Right renal pelvis (tissue), 4 donors: ENCODE results near the gene KCNA2. TPM values are rescaled to one million over a fixed set of nuclear protein-coding genes. Genes with fewer than 3 reads are reported as not detected.

Experiments used
- DNase-seq, 4 donors: peaks; one replicate each; pipeline ENCODE4 v3.0.0-alpha.2; 2013; ENCODE audit warnings: low read depth in 4 of 4, low spot score in 3 of 4, missing footprints in 1 of 4
- polyA plus RNA-seq, 4 donors: library from polyadenylated mRNA; unstranded; fragments of 120-200 nt; gene quantifications; one replicate each; pipeline ENCODE4 v1.2.1, GENCODE V29; 2013; ENCODE audit not compliant: insufficient read length in 4 of 4

The KCNA2 gene
- polyA plus RNA-seq, 4 donors: 0.44 to 0.82 (median 0.51) TPM

DNA sequence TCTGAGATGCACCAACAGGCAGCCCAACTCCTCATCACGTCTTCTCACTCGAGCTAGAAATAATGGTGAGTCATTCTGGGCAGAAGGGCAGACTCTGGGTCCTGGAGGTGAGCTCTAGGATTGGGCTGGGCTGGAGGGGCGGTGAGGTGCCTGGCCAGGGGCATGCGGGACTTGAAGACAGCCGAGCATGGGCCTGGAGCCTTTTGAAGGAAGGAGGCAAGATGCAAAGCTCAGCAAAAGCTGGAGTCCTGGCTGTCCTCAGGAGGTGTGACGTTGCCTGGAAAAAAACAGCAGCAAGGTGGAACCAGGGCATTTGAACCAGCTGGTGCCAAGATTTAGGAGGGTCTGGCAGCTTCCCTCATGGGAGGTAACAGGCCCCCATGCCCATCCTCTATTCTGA lies 712 bp downstream of the KCNA2 start:
- DNase-seq: no peak

DNA sequence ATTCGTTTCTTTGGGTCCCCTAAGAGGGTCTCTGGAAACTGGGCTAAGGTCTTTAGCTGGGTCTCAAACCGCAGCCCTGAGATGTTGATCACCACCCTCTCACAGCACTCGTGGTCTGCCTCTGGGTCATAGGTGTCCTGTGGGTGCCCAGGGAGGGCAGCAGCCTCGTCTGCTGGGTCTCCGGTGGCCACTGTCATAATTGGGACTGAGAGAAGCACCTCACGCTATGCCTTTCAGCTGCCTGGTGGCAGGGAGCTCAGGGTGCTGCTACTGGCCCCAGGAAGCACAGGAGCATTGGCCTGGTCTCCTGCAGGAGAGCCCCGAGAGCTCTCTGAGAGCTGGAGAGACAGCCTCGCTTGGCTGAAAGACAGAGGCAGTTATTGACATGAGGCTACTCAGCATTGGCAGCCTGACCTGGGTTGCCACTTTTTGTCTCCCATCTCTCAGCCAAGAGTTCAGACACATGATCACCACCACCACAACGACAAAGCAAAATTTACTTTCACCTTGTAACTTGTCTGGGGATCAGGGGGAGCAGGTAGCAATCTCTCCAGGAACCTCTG lies 1.5 kb downstream of the KCNA2 start:
- DNase-seq: no peak

DNA sequence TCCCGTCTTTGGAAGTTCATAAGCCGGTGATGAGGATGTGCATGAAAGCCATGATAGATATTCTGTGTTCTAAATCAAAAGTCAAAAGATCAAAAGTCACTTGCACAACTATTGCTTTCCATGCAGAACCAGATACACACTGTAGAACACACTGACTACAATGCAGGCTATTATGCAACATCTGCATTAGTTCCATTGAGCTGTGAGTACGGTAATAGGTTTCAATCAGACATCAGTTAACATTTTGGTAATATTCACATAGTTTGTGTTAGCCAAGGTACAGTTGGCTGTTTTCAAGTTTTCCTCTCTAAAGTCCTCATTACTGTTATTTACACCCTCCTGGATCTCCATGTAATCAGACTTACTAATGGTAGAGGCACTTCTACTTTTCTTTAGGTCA lies 3.1 kb downstream of the KCNA2 start:
- no peak for DNase-seq

DNA sequence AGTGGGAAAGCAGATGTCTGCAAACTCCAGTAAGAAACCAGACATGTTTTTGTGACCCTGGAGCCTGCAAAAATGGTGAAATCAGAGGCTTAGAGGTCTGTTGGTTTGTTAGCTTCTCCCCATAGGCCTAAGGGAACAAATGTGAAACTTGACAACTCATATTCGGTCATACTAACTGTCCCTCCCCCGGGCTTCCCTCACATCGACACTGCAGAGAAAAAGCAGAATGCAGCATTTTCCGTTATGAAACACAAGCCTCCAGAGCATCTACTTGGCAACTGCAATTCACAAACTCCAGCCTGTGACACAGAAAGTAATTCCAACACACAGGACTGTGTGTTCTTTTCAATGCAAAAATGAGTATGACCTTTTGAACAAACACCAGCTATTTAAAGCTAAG lies 3.7 kb downstream of the KCNA2 start:
- DNase-seq: no peak

DNA sequence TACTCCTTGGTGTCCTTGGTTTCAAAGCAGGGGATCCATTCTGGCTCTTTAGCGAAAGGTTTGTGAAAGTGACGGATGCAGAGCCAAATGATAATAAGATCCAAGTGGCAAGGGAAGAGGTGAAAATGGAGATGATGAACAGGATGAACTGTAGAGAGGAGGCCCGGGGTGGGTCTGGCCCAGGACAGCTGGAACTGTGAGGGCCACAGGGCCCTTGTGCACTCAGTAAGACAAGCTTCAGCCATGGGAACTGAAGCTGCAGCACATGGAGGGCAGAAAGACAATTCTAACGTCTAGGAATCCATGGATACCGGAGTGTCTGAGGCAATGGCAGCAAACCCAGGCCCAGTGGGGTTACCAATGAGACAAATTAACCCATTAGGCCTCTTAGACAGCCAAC lies 4.8 kb downstream of the KCNA2 start:
- DNase-seq: no peak

DNA sequence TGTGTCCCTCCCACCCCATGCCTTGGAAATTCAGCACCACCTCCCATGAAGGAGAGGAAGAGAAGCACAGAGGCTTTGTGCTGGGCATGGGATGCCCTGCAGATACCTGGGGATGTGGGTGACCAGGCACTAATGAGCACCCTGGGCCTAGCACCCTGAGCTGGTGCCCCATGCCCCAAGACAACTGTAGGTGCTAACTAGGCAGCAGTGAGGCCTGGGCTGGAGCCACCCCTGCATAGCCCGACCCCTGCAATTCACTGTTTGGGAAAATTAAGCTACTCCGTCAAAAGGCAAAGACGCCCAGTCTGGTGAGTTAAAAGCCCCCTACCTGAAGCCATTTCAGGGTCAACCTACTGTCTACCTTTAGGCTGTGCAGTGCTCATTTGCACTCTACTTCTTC lies 5.4 kb downstream of the KCNA2 start:
- DNase-seq: no peak

DNA sequence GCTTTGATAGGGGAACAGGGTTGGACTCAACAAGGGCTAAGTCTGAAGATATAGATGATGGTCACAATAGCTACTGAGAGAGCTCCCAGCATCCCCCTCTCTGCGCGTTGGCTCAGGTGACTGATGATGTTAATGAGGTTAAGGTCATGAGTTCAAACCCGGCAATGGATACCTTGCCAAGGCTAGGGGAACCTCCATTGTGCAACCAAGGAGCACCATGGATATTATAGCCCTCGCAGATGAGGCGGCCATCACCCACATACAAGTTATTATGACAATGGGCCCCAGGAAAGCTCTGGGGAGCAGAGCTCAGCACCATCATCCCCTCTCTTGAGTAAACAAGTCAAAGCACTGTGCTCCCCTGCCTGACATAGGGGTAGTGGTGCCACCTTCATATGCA lies 8.2 kb downstream of the KCNA2 start:
- DNase-seq: no peak

DNA sequence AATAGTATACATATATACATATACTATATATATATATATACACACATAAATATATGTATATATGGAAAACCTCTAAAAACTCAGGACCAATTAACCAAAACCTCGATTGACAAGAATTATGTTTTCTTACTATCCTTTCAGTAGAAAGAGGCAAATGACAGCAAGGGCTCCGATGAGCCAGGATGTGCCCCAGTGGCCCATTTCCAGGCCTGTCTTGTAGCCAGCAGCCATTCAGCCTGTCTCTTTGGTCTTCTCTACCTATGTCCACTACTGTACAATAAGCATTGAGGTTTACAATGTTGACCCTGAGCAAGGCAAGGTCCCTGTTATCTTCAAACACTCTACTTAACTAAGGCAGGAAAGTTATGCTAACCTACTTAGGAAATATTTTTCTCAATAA lies 9.8 kb downstream of the KCNA2 start:
- DNase-seq: no peak

DNA sequence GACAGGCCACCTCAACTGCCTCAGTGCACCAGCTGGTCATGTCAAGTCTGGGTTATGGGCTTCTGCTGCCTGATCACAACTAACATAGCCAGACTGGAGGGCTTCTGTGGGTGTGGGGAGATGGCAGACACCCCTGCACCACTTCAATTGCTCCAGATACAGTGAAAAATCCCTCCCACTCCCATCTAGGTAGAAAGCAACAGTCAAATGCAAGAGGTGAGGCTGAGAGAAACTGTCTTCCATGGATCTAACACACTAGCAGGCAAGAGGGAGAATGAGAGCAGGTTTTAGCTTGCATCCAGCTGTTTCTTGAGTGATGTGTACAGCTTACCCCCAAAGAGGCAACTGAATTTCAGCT lies 10.8 kb downstream of the KCNA2 start:
- no peak for DNase-seq

DNA sequence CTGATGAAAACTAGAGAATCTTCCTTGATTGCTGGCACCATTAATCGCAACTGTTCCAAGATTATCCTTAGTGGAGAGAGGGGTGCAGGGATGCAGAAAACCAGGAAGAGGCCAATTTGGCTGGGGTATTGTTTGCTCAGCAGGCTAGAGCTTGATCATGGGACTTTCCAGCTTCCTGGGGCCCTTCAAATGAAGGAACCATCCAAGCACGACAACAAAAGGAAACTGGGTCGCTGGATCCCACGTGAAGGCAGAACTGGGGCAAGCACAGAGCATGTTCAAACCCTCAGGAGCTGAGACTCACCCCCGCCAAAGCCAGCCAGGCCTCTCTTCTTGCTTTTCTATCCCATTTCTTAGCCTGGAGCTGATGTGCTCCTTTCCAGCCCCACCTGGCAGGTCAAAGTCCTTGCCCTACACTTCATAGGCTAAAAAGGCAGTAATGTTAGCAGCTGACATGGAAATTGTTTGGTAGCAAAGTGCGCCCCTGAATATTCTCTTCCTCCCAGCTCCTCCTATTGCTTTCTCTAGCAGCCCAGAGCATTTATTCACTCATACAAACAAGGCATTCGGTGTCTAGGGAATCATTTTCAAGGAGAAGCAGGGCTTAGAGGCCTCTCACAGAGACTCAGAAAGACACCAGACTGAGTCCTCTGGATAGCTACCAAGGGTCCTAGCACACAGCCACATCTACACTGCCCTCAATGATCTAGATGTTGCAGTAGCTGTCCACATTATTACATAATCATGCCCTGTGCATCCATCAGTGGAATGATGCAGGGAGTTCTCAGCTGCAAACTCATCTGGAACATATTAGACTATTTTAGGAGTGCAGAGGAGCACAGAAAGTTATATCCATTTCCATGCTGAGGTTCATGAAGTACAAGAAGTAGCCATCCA lies 11.5 kb downstream of the KCNA2 start:
- DNase-seq: no peak

DNA sequence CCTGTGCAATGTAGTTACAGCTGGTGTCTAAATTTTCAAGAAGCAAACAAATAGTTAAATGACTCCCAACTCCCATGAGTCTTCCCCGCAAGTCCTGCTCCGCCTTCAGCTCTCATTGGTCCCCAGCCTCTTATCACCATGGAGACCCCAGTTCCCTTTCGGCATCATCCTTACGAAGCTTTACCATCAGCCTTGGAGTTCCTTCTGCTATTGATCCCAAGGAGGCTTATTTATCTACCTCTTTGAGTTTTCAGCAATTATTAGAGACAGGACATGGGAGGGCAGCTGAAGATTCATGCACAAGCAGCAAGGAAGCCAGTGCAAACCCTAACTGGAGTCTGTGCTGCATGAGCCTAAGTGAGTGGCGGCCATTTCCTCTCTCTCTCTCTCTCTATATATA lies 12.3 kb downstream of the KCNA2 start:
- no peak for DNase-seq

DNA sequence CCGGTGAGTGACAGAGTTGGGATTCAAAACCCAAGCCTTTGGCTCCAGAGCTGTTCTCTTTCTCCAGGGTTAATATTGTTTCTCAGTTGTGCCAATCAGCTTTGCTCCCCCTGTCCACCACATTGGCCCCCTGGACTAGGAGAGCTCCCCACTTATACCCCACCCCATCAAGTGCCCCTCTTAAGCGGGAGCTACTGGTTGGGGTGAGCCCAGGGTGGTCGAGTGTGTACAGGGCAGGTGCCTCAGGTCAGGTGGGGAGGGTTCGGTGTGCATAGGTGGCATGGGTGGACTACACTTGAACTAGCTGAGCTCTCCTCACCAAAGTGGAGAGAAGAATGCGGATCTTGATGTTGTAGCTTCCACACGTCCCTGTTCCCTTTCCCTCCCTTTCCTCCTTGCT lies 14.2 kb downstream of the KCNA2 start:
- DNase-seq: no peak

DNA sequence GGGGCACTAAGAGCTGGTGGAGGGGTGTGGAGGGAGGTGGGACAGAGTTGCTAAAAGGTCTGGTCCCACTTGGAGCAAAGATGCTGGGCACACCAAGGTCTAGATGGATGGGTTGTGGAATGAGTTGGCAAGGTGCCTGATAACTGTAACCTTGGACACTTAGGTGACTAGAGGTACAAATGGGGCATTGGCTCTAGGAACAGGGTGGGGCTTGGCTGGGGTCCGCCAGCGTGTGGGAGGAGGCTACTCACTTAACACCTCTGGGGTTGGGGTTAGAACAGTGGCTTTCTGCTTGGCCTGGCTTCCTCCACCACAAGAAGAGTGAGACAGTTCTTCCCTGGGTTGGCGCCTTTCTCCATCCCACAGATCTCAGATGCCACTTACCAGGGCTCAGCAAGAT lies 17.2 kb downstream of the KCNA2 start:
- DNase-seq: no peak

DNA sequence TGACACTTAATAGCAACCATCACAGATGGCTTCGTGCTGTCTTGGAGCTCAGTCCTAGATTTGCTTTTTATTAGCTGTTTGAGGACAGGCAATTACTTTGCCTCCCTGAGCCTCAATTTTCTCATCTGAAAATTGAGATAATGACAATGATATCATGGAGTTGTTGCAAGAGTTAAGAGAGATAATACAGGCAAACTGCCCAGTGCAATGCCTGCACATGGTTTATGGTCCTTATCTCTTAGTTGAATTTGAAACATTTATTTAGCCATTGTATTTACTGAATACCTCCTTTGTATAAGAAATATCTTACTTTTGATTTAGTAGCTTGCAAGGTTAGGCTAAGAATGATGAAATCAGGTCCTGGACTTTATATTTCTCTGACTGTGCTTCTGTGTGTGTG lies 17.7 kb downstream of the KCNA2 start:
- DNase-seq: no peak

DNA sequence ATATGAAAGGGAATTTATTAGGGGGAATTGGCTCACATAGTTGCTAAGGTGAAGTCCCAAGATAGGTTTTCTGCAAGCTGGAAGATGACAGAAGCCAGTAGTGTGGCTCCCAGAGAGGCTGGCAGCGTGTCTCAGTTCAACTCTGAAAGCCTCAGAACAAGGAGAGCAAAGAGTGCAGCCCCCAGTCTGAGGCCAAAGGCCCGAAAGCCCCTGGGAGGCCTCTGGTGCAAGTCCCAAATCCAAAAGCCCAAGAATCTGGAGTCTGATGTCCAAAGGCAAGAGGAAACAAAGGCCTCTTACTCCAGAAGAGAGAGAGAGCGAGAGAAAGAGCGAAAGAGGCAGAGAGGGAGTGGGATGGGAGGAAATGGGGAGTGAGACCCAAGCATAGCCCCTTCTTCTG lies 18.3 kb downstream of the KCNA2 start:
- no peak for DNase-seq

DNA sequence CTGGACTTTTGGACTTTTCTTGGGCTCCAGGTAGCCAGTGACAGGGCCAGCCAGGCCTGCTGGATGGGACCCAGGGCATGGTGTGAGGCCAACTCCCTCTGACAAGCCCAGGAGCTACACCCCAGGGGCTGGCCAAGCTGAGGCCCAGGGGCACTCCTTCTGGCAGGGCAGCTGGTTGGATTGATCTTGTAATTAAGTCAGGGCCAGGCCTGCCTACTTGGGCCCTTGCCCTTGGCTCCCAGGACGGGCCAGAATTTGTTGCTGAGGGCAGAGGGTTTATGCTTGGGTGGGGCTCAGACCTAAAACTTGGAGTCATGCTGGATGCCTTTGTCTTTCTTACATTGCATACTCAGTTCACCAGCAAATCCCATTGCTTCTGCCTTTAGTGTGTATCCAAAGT lies 20.7 kb downstream of the KCNA2 start:
- DNase-seq: no peak

DNA sequence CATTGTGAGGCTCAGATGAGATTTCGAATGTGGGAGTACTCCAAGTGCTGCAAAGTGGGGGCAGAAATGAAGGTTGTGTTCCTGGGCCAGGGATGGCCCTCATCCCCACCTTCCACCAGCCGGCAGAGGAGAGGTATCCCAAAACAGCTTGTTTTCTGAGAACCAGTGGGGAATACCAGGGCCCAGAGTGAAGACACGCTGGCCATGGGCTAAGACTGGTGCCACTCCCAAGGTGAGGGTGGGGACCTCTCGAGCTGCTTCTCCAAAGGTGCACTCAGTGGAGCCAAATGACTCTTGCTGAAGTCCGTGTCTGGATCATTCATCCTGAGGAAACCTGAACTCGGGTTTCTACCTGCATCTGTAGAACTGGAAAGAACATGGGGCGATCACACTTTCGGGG lies 22.1 kb downstream of the KCNA2 start:
- DNase-seq: no peak

DNA sequence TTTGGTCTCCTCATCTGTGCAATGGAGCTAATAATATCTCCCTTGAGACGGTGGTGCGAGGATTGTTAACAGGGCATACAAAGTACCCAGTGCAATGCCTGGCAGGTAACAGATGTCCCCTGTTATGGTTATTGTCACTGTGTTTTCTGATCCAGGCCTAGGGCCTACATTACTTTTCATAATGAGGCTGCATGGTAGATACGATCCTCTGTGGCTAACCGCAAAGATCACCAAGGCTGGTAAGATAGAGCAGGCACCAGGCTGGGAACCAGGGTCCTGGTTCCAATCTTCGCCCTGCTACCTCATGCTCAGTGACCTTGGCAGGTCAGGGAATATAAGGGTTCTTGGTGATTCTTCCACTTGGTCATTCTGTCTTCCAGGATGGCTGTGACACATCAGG lies 22.7 kb downstream of the KCNA2 start:
- DNase-seq: no peak

DNA sequence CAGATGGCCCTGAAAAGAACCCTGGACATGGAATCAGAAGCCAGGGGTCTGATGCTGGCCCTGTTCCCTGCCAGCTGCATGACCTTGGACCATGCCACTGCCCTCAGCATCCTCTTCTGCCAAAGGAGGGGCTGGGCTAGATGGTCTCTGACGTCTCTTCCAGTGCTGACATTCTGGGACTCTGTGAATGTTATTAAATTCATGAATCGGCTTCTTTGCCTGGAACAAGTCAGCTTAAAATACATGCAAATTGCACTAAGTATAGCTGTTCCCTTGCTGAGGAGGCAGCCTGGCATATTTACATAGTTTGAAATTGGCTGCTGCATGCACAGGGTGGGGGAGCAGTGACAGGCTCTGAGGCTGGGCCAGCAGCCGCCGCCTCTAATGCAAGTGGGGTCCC lies 23.8 kb downstream of the KCNA2 start:
- no peak for DNase-seq

DNA sequence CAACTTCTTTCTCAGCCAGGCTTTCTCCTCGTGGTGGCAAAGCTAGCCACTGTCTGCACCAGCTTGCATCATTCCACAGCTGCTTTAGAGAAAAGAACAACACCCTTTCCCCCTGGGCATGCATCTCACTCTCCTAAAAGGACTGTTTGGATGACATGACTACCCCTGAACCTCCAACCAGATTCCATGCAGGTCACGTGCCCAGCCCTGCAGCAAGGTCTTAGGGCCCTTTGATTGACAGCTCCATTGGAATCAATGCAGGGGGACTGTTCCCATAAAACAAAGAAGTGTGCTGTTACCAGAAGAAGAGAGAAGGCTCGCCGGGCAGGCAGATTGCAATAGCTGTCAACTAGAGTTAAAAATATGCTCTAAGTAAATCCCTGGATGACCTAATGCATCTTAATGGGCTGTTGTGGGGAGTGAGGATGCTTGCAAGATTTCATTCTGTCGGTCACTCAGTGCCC lies 24.4 kb downstream of the KCNA2 start:
- DNase-seq: no peak

DNA sequence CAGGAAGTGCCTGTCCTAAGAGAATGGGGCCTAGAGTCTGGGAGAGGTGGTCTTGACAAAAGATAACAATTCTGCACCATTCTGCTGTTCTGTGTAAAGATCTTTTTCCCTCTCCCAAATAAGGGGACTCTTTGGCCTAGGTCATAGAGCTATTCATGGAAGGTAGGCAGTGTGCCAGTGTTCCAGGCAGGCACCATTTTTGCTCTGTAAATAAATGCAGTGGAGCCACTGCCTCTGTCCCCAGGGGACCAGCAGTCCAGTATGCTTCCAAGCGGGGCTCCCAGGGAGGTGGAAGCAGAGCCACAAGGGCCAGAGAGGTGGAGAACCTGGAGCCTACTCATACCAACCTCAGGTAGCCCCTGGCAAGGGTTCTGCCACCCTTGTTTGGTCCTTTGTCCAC lies 25.9 kb downstream of the KCNA2 start:
- no peak for DNase-seq

DNA sequence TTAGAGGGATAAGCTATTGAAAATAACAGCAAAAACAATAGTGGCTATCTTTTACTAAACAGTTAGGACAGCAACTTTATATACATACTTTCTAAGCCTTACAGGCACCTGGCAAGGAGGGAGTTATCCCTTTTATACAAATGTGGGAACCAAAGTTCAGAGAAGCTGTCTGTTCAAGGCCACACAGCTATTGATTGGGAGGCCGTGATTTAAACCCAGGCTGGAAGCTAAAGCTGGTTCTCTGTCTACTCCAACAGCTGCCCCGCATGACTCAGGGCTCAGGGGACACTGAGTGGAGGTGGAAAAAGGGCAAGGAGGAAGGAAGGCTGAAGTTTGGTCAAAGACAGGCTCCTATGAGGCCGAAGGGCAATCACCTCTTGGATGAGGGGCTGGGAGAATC lies 26.7 kb downstream of the KCNA2 start:
- no peak for DNase-seq

DNA sequence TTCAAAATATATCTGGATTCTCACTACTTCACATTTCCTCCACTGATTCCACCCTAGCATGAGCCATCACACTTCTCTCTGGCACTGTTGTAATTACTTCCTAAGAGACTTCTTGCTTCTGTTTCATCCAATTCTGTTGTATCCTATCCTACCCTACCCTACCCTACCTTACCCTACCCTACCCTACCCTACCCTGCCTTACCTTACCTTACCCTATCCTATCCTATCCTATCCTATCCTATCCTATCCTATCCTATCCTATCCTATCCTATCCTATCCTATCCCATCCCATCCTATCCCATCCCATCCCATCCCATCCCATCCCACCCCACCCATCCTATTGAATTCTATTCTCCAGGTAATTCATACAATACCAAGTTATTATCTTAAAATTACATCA lies 29.7 kb downstream of the KCNA2 start:
- DNase-seq: no peak
